ENCODE data around the gene SMARCAL1. TPM values are rescaled to one million over a fixed set of nuclear protein-coding genes. Genes with fewer than 3 reads are reported as not detected.

Gene SMARCAL1
- total RNA-seq, 2 experiments from 2014 or later: 6.3 TPM

GRCh38 chr2:216450346-216450745 is 38.1 kb downstream of the SMARCAL1 start:
- H3K36me3 ChIP-seq (ENCODE audit: insufficient read depth, low read length): peaks cover 86% of the 10 kb centered on the region
- POLR2A ChIA-PET: no interaction called here
- TF ChIP-seq CTCF (IDR thresholded peaks at IDR 0.05): no peak
- H3K4me3 ChIP-seq (ENCODE audit: low read length): no peak overlapping the region
- peaks cover 0 to 4% of the 10 kb centered on the region in 2 experiments for H3K9me3 ChIP-seq (ENCODE audit: control insufficient read depth in 1 of 2, insufficient read depth in 1 of 2, low read length in 2 of 2)
- CTCF ChIA-PET: interaction anchor here (0.5 kb wide), 1 partner anchor 102 kb away, joined by 4 read pairs; no protein-coding TSS in a partner anchor
- no peaks in the 10 kb centered on the region for H3K27me3 ChIP-seq (ENCODE audit: control insufficient read depth in 1 of 2, insufficient read depth in 2 of 2, low read length in 2 of 2)
- ATAC-seq (ENCODE audit: poor library complexity) (no peak), DNase-seq (no peak)
- intact Hi-C loops (cut with DNase I, micrococcal nuclease): no loop called here
- no peak overlapping the region for H3K27ac Mint-ChIP-seq
- no peaks in the 10 kb centered on the region for H3K4me1 ChIP-seq (ENCODE audit: insufficient read depth, low read length)
- no peaks in the 10 kb centered on the region for H3K27me3 Mint-ChIP-seq
- H3K27ac ChIP-seq (ENCODE audit: low read depth in 1 of 2, low read length in 2 of 2): no peak overlapping the region
- H3K4me1 Mint-ChIP-seq (ENCODE audit: low read depth): no peaks in the 10 kb centered on the region
- peaks cover 98% of the 10 kb centered on the region for H3K36me3 Mint-ChIP-seq (ENCODE audit: low read depth)
- no peak overlapping the region for H3K4me3 Mint-ChIP-seq
- H3K9me3 Mint-ChIP-seq: no peaks in the 10 kb centered on the region

- no peak overlapping the region for H3K27ac ChIP-seq (ENCODE audit: low read depth in 1 of 2, low read length in 2 of 2)
- ATAC-seq (ENCODE audit: poor library complexity) (no peak), DNase-seq (no peak)
- H3K36me3 ChIP-seq (ENCODE audit: insufficient read depth, low read length): peaks cover 85% of the 10 kb centered on the region
- H3K36me3 Mint-ChIP-seq (ENCODE audit: low read depth): peaks cover 98% of the 10 kb centered on the region
- H3K4me3 ChIP-seq (ENCODE audit: low read length): no peak overlapping the region
- no peak for TF ChIP-seq CTCF (IDR thresholded peaks at IDR 0.05)
- no peaks in the 10 kb centered on the region for H3K9me3 Mint-ChIP-seq
- no peaks in the 10 kb centered on the region for H3K4me1 ChIP-seq (ENCODE audit: insufficient read depth, low read length)
- no peak overlapping the region for H3K27ac Mint-ChIP-seq
- H3K27me3 Mint-ChIP-seq: no peaks in the 10 kb centered on the region
- ChIA-PET POLR2A (no interaction called here), CTCF (no interaction called here)
- no peak overlapping the region for H3K4me3 Mint-ChIP-seq
- no peaks in the 10 kb centered on the region for H3K4me1 Mint-ChIP-seq (ENCODE audit: low read depth)
- H3K9me3 ChIP-seq (ENCODE audit: control insufficient read depth in 1 of 2, insufficient read depth in 1 of 2, low read length in 2 of 2): peaks cover 0 to 4% of the 10 kb centered on the region in 2 experiments
- no peaks in the 10 kb centered on the region for H3K27me3 ChIP-seq (ENCODE audit: control insufficient read depth in 1 of 2, insufficient read depth in 2 of 2, low read length in 2 of 2)
- intact Hi-C loops (cut with DNase I, micrococcal nuclease): no loop called here
These were observed 38.5 kb downstream of the SMARCAL1 start for GRCh38 chr2:216450784-216451183.

- no peak for TF ChIP-seq CTCF (IDR thresholded peaks at IDR 0.05)
- POLR2A ChIA-PET: no interaction called here
These were observed 41.8 kb downstream of the SMARCAL1 start for GRCh38 chr2:216453955-216454614.

More at GRCh38 chr2:216453955-216454614, 41.8 kb downstream of the SMARCAL1 start:
- H3K27me3 Mint-ChIP-seq: no peaks in the 10 kb centered on the region
- H3K36me3 ChIP-seq (ENCODE audit: insufficient read depth, low read length): peaks cover 52% of the 10 kb centered on the region
- no peaks in the 10 kb centered on the region for H3K9me3 Mint-ChIP-seq
- no peaks in the 10 kb centered on the region for H3K9me3 ChIP-seq (ENCODE audit: control insufficient read depth in 1 of 2, insufficient read depth in 1 of 2, low read length in 2 of 2)
- intact Hi-C loops (cut with DNase I, micrococcal nuclease): no loop called here
- no peak overlapping the region for H3K27ac Mint-ChIP-seq
- H3K4me1 Mint-ChIP-seq (ENCODE audit: low read depth): no peaks in the 10 kb centered on the region
- ATAC-seq (ENCODE audit: poor library complexity): no peak
- H3K27ac ChIP-seq (ENCODE audit: low read depth in 1 of 2, low read length in 2 of 2): no peak overlapping the region
- peaks cover 66% of the 10 kb centered on the region for H3K36me3 Mint-ChIP-seq (ENCODE audit: low read depth)
- no peaks in the 10 kb centered on the region for H3K4me1 ChIP-seq (ENCODE audit: insufficient read depth, low read length)
- no peak for DNase-seq
- no peak overlapping the region for H3K4me3 Mint-ChIP-seq
- H3K27me3 ChIP-seq (ENCODE audit: control insufficient read depth in 1 of 2, insufficient read depth in 2 of 2, low read length in 2 of 2): no peaks in the 10 kb centered on the region
- no peak overlapping the region for H3K4me3 ChIP-seq (ENCODE audit: low read length)
- CTCF ChIA-PET: no interaction called here
